RWPE1 (cell line): Measurements from ENCODE around the gene BRAT1.
"Not testable (repeated sequence)": the region's sequence is repeated elsewhere in the genome, so short reads cannot be mapped to it uniquely, and the experiment has no call there.

Source experiments
- CTCF ChIA-PET: fragments of 350-600 bp; sonication (Branson Sonifier 250); formaldehyde crosslinking; extraction: SDS; loops from one replicate; lab custom pipeline; 2021; lab: Yijun Ruan, JAX
- POLR2A ChIA-PET: fragments of 400-600 bp; formaldehyde crosslinking; extraction: SDS; loops from one replicate; lab custom pipeline; 2020; ENCODE audit warnings: antibody characterized with exemption; ENCODE audit not compliant: low non-redundant PET; lab: Yijun Ruan, JAX
- DNase-seq: peaks from one replicate; pipeline ENCODE4 v3.0.0; 2012; ENCODE audit warnings: low spot score
- H3K27ac ChIP-seq: fragments of 450-650 bp; 2 replicates; pipeline ENCODE4 v1.5.1; 2017
- TF ChIP-seq, protein P1 (sequence below): fragments of 450-650 bp; conservative IDR thresholded peaks from 2 replicates; pipeline ENCODE4 v1.5.1; 2017; ENCODE audit warnings: low read depth, mild to moderate bottlenecking

BRAT1 gene

DNA sequence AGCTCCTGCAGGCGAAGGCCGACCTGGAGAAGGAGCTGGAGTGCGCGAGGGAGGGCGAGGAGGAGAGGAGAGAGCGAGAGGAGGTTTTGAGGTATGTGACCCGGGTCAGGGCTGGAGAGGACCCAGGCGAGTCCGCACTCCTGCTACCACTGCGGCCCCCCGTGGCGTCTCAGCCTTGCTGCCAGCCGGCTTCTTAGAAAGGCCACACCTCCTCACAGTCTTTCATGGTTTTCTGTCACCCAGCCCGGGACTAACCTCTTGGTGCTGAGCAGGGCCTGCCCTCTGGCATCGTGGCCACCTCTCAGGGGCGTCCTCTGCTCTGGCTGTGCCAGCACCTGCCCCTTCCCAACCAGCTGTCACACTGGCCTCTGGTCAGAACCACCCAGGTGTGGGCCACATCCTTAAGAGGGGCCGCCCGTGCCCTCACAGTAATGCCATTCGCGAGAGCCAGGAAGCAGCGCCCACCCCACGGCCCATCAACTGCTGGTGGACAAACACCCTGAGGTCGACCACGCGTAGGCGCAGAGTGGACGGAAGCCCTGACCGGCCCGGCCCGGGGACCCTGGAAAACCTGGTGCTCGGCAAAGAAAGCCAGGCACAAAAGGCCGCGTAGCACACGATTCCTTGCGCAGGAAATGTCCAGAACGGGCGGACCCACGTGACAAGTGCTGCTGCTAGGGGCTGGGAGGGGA, 37.9 kb upstream of the BRAT1 start:
- TF ChIP-seq, protein P1, sequence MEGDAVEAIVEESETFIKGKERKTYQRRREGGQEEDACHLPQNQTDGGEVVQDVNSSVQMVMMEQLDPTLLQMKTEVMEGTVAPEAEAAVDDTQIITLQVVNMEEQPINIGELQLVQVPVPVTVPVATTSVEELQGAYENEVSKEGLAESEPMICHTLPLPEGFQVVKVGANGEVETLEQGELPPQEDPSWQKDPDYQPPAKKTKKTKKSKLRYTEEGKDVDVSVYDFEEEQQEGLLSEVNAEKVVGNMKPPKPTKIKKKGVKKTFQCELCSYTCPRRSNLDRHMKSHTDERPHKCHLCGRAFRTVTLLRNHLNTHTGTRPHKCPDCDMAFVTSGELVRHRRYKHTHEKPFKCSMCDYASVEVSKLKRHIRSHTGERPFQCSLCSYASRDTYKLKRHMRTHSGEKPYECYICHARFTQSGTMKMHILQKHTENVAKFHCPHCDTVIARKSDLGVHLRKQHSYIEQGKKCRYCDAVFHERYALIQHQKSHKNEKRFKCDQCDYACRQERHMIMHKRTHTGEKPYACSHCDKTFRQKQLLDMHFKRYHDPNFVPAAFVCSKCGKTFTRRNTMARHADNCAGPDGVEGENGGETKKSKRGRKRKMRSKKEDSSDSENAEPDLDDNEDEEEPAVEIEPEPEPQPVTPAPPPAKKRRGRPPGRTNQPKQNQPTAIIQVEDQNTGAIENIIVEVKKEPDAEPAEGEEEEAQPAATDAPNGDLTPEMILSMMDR, result no peak
- POLR2A ChIA-PET, result no interaction called here
- H3K27ac ChIP-seq, result no peak overlapping the region; the same call in 1 of the 2 replicates
- CTCF ChIA-PET, result no interaction called here
- DNase-seq, result no peak

DNA sequence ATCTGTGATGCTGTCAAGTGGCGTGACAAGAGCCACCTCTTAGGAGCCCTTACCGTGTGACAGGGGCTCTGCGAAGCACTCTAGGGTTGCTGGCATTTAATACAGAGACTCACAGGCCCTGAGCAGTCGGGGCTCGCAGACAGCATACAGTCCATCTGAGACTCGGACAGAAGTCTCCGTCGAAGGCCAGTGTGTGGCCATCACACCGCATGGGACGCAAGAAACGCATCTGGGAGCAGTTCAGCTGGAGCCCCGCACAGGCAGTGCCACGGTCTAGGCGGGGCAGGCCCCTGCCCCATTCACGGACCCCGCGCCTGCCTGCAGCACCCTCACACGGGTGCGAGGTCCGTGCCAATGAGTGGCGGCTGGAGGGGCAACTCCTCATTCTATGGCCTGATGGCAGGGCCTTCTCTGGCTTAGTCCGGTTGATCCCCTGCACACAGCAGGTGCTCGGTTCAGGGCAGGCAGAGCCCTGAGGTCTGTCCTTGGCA, 37.1 kb upstream of the BRAT1 start:
- ChIA-PET CTCF (no interaction called here), POLR2A (no interaction called here)
- no peak for DNase-seq
- TF ChIP-seq, protein P1, result no peak
- H3K27ac ChIP-seq, result no peak overlapping the region

DNA sequence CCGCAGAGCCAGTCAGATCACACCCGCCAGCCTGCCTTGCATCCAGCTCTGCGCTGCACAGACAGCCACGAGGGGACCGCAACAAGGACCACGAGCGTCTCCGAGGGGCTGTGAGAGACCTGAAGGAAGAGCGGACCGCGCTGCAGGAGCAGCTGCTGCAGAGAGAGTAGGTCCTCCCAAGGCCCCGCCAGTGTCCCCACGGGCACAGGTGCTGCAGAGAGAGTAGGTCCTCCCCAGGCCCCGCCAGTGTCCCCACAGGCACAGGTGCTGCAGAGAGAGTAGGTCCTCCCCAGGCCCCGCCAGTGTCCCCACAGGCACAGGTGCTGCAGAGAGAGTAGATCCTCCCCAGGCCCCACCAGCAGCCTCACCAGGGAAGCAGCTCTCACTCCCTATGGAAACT, 34.6 kb upstream of the BRAT1 start:
- DNase-seq, POLR2A ChIA-PET, H3K27ac ChIP-seq: not testable (repeated sequence)
- CTCF ChIA-PET, result interaction anchor here (0.6 kb wide), 2 partner anchors 121 to 313 kb away, joined by 3 to 6 read pairs; no protein-coding TSS in a partner anchor

DNA sequence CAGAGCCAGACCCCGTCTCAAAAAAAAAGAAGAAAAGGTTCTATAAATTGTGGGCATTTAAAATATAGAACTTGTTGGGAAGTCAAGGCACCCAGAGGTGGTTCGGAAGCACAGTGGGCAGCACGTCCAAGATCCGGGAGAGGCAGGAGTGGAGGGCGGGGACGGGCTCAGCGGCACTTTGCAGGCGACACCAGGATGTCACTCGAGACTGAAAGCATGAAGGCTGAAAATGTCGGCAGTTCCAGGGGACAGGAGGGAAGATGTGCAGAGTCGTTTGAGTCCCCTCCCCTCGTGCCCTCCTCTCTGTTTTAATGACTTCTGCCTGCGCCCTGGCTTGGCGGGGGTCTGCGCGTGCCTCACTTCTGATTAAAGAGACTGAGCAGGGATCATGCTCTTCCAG, 34.0 kb upstream of the BRAT1 start:
- ChIA-PET POLR2A (no interaction called here), CTCF (interaction anchor here (0.6 kb wide), 1 partner anchor 121 kb away, joined by 3 read pairs; no protein-coding TSS in a partner anchor)
- no peak for DNase-seq
- no peak overlapping the region for H3K27ac ChIP-seq
- TF ChIP-seq, protein P1, result no peak

DNA sequence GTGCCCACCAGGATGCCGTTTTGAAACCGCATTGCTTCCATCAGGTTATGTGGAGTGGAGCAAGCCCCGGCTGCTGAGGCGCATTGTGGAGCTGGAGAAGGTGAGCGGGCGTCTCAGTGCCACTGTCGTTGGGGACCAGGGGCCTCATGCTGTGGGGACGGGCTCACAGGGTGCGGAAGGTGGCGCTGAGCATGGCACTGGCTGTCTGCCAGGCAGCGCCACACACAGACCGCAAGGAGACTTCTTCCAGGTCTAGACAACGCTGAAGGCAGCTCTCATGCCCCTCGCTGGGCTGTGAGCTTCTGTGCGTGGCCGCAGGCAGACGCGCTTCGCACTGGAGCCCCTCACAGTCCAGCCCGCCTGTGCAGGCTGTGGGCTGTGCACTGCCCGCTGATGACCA, 32.5 kb upstream of the BRAT1 start:
- POLR2A ChIA-PET, result no interaction called here
- DNase-seq, result no peak
- CTCF ChIA-PET, result no interaction called here

DNA sequence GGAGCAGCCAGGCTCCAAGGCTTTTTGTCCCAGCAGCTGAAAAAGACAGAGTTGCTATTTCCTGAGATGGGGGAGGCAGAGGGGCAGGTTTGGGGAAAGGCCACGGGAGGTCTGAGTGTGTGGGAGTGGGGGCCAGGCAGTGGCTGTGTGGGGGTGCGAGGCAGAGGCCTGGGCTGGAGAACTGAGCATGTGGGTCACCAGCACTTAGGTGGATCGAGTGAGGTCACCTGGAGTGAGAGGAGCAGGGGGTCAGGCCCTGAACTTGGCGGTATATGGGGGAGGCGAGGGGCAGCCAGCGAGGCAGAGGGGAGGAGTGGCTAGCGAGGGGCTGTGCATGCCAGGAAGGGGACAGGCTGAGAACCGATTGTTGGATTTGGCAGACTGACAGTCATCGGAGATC, 31.8 kb upstream of the BRAT1 start:
- CTCF ChIA-PET, result no interaction called here
- POLR2A ChIA-PET, result no interaction called here
- no peak for DNase-seq
- TF ChIP-seq, protein P1, result no peak
- H3K27ac ChIP-seq, result no peak overlapping the region

More for the DNA sequence above, 32.5 kb upstream of the BRAT1 start:
- H3K27ac ChIP-seq, result no peak overlapping the region
- TF ChIP-seq, protein P1, result no peak

DNA sequence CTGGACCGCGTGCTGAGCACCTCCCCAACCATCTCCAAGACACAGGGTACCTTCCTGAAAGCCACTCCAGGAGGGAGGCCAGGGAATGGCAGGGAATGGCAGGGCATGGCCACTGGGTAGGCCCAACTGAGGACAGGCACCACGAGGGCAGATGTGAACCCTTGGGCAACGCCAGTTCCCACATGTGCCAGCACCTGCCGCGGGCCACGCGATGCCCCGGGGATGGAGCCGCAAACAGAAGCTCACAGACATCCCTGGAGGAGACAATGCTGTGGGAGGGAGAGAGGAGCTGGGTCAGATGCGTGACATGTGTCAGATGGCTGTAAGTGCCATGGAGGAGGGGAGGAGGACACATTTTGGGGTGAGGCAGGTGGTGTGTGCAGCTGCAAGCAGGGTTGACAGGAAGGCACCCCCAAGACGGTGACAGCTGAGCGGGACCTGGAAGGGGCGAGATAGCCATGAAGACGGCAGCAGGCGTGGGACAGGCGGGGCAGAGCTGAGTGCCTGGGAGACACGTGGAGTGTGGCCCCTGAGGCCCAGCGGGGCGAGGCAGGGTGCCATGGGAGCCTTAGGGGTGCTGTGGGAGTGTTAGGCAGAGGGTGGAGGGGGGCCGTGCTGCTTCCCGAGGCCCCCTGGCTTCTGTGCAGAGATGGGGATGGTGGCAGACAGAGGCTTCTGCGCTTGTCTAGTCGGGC, 31.1 kb upstream of the BRAT1 start:
- DNase-seq, result no peak

More for the DNA sequence above, 31.1 kb upstream of the BRAT1 start:
- POLR2A ChIA-PET, result no interaction called here
- no peak overlapping the region for H3K27ac ChIP-seq
- CTCF ChIA-PET, result no interaction called here
- TF ChIP-seq, protein P1, result no peak
